Left lobe of liver (tissue), 2 donors: ENCODE data around the gene AKR1E2. TPM values are rescaled to one million over a fixed set of nuclear protein-coding genes. Genes with fewer than 3 reads are reported as not detected.
"Not testable (repeated sequence)": the region's sequence is repeated elsewhere in the genome, so short reads cannot be mapped to it uniquely, and the experiment has no call there.

Source experiments
- ATAC-seq: fragments of 200-7000 bp; cut with Tn5 transposase; one replicate; pipeline ENCODE4 v1.9.1; 2020; ENCODE audit warnings: mild to moderate bottlenecking, moderate library complexity
- DNase-seq: peaks from one replicate; pipeline ENCODE4 v3.0.0-alpha.2; 2020; ENCODE audit warnings: low spot score
- total RNA-seq: library from RNA; stranded (reverse); gene quantifications from one replicate; pipeline ENCODE4 v1.2.1, GENCODE V29; 2021
- donor health status: DM: no; HTN: no; CAD: no; lungs with moderate emphysema.
- donor health status: DM: no; HTN: yes; CAD: no.

Gene AKR1E2
- total RNA-seq, 1 donor from 2014 or later, result 1.3 TPM

GRCh38 chr10:4813023-4813422 is 13.0 kb upstream of the AKR1E2 start:
- ATAC-seq (no peak), DNase-seq (no peak)

DNA sequence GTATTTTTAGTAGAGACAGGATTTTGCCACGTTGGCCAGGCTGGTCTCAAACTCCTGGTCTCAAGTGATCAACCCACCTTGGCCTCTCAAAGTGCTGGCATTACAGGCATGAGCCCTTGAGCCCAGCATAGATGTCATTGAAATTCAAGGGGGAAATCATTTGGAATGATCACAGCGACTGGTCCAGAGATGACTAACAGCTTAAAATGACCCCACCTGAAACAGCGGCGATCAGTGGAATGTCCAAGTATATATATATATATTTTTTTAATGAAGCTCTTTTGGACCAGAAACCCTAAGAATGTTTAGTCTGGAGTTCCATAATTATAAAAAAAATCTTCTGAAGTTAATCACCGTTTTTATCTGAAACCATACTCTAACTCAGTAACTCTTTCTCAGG is 12.5 kb upstream of the AKR1E2 start:
- DNase-seq (no peak), ATAC-seq (no peak)

DNA sequence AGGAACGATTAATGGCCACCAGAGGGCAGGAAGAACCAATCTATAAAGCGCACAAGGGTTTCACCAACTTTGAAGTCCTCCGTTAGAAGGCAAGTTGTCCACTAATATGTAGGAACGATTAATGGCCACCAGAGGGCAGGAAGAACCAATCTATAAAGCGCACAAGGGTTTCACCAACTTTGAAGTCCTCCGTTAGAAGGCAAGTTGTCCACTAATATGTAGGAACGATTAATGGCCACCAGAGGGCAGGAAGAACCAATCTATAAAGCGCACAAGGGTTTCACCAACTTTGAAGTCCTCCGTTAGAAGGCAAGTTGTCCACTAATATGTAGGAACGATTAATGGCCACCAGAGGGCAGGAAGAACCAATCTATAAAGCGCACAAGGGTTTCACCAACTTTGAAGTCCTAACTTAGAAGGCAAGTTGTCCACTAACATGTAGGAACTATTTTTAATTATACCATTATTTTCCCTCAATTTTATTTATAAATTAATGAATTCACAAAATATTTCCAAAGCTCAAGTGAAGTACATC is 10.3 kb upstream of the AKR1E2 start:
- ATAC-seq, DNase-seq: not testable (repeated sequence)

- ATAC-seq (no peak), DNase-seq (no peak)
Observed at GRCh38 chr10:4816966-4817365, 9.0 kb upstream of the AKR1E2 start.

- ATAC-seq, result no peak
- no peak for DNase-seq
Observed at GRCh38 chr10:4819067-4819466, 6.9 kb upstream of the AKR1E2 start.

DNA sequence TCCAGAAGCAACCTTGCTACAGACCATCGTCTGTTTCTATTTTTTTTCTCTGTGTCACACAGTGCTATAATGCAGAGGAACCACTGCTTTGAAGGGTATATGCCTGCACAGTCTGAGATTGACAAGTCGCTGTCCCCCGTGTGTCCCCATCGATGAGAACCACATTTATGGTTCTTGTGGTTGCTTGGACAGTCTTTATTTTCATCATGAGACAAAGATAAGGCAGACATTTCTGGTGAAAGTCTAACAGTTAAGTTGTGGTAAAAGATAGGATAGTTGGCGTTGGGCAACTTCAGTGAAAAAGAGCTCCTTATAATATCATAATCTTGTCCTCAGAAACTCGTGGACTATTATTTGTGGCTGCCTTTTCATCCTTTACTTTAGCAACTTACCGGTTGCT is 6.3 kb upstream of the AKR1E2 start:
- no peak for DNase-seq
- no peak for ATAC-seq

DNA sequence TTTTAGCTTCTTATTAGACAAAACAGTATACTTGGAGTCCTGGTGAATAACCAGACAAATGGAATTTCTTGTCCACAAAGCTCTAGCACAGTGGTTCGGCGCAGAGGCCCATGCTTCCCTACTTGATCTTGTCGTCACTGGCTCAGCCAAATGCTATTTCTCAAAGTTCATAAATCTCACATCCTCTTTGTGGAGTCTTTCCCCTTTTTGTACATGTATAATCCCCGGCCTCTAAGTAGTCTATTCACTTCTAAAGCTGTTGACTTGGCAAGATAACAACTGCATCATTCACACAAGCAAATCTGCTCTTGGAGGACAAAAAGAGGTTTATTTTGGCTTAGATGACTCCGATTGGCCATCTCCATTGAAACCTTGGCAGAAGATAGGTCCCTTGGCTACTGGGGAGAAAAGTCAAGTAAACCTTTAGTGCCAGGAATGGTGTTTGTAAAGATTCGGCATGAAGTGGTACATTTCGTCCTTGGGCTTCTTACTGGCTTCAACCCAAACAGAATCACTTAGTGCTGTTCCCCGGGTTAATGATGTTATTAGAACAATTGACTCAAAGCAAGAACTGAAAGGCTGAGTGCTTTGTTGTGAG is 5.1 kb upstream of the AKR1E2 start:
- no peak for DNase-seq
- no peak for ATAC-seq

GRCh38 chr10:4822208-4822607 is 3.8 kb upstream of the AKR1E2 start:
- ATAC-seq, result peak; percentile 11
- no peak for DNase-seq

DNA sequence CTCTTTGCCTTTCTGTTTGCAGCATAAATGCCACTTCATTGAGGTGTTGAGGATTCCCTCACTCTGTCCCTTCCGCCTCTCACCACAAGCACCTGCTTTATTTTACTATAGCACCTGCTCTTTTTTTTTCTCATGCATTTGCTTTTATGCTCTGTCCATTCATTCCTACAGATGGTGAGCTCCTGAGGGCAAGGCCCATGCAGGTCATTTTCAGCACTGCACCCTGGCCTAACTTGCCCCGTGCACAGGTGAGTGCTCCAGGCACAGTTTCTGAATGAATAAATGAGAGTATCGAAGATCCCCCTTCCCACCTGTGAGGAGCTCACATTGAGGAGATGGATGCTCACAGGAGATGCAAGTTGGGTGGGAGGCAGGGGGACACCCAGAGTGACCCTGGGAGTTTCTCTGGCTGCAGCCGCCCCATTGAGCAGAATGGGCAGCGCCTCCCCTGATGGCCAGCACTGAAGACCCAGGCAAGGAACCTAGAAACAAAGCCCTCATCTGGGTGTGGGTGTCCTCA is 1.2 kb upstream of the AKR1E2 start:
- DNase-seq, result no peak
- ATAC-seq, result no peak

GRCh38 chr10:4825456-4825867 is 545 bp upstream of the AKR1E2 start:
- DNase-seq, result no peak
- no peak for ATAC-seq

DNA sequence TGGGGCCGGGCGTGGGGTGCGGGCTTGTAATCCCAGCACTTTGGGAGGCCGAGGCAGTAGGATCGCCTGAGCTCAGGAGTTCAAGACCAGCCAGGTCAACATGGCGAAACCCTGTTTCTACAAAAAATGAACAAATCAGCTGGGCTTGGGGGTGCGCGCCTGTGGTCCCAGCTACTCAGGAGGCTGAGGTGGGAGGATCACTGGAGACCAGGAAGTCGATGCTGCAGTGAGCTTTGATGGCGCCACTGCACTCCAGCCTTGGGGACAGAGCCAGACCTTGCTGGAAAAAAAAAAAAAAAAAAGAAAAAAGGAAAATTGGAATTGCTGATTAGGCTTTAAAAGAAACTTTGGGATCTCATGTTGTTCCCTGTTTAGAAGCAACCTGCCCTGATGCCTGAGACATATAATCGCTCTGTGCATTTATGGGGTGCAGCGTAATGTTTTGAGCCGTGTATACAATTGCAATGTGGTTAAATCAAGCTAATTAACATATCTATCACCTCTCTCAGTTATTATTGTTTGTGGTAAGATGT is 851 bp downstream of the AKR1E2 start:
- DNase-seq (no peak), ATAC-seq (no peak)

GRCh38 chr10:4828005-4828404 is 2.0 kb downstream of the AKR1E2 start:
- no peak for DNase-seq
- ATAC-seq, result no peak

DNA sequence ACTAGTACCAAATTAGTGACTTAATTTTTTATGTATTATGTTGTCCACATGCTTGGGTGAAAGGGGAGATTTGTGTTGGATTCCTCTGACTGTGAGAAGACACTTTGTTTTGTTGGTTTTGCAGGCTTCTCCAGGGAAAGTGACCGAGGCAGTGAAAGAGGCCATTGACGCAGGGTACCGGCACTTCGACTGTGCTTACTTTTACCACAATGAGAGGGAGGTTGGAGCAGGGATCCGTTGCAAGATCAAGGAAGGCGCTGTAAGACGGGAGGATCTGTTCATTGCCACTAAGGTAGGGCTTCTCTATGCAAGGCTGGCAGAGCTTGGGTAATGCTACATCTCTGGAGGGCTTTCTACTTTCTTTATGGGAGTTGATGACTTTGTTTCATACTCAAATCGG is 4.5 kb downstream of the AKR1E2 start:
- ATAC-seq (no peak), DNase-seq (no peak)

- no peak for DNase-seq
- no peak for ATAC-seq
Observed at GRCh38 chr10:4831091-4831490, 5.1 kb downstream of the AKR1E2 start.

GRCh38 chr10:4833286-4833685 is 7.3 kb downstream of the AKR1E2 start:
- ATAC-seq (no peak), DNase-seq (peak; percentile 21)

DNA sequence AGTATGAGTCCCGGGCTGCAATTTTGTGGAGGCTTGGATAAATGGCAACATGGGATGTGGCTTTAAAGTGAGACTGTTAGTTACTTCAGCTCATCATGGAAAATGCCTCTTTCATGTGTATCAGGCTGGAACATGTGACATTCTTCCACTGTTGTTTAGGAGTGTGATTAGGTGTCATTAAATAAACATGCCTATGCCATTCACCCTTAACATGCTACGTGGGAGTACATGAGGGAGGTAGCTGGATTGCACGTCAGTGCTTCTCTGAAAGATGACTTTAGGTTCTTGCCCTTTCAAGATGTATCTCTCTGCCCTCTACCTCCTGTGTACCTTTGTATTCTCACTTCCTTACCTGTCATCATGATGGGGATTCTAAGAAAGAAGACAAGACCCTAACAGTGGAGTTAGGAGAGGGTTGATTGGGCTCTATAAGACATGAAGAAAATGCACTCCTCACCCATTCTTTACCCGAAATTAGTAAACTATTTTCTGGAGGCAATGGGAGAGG is 8.9 kb downstream of the AKR1E2 start:
- DNase-seq (no peak), ATAC-seq (no peak)

GRCh38 chr10:4835494-4835918 is 9.5 kb downstream of the AKR1E2 start:
- ATAC-seq (no peak), DNase-seq (no peak)

DNA sequence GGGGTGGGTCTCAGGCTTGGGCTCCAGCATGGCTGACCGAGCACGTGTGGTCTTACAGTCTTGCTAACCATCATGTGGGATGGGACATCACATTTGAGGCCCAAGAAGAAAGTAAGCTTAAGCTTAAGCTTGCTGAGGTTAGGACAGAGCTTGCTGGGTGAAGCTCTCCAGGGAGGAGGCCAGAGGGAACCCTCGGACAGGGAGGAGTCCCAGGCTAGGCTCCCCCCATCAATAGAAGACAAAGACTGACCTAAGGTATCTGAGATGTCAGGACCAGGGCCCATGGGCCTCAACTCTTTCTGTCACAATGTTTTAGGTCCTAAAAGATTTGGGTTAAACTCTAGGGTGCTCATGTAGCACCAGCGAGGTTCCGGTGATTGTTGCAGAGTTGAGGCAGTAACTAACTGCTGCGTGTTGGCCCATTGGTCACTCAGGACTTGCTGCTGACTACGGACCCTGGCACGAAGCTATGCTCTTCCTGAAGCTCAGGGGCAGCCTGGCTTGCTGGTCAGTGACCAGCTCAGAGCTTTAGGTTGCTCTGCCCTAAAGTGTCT is 10.5 kb downstream of the AKR1E2 start:
- DNase-seq (no peak), ATAC-seq (no peak)

DNA sequence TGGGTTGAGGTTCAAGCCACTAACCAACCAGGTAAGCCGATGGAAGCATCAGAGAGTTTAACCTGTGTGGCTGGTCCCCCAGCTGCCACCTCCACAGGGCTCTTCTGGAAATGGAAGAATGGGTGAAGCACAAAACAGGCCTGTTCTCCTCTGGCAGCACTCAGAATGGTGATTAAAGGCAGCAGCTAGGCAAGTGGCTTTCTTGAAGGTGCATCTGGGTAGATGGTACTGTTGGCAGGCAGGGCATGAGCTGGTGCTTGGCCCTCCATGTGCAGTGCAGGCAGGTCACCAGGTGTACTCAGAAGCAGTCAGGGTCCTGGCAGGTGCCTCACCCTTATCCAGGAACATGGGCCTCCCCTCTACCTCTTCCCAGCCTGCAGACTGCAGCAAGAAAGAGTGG is 11.5 kb downstream of the AKR1E2 start:
- ATAC-seq (no peak), DNase-seq (no peak)

- ATAC-seq (no peak), DNase-seq (no peak)
Observed at GRCh38 chr10:4838743-4839142, 12.7 kb downstream of the AKR1E2 start.

- DNase-seq (no peak), ATAC-seq (peak; percentile 31)
Observed at GRCh38 chr10:4839353-4839752, 13.3 kb downstream of the AKR1E2 start.

DNA sequence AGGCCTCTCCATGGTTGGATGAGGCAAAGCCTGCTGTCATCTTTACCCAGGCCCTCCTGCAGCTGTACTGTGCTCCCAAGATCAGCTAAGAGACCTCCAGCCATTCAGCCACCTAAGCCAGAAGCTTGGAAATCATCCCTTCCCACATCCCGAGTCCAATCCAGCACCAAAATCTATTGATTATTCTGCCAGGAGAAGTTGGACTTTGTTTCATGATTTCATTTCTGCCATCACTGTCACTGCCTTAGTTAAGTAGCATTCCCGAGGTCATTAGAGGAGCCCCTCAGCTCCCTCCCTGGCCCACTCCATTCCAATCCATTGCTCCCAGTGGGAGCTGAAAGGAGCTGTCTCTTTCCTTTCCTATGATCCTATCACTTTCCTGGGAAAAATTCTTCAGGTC is 14.1 kb downstream of the AKR1E2 start:
- DNase-seq (no peak), ATAC-seq (peak; percentile 76)
